Psoas muscle (tissue), 8 donors: Measurements from ENCODE around the gene PSMA4. TPM values are rescaled to one million over a fixed set of nuclear protein-coding genes. Genes with fewer than 3 reads are reported as not detected.

Experiments used
- ATAC-seq, 4 donors: fragments of 200-7000 bp; cut with Tn5 transposase; one replicate each; pipeline ENCODE4 v1.9.1; 2020; ENCODE audit warnings: moderate library complexity in 3 of 4, mild to moderate bottlenecking in 2 of 4
- DNase-seq, 2 donors: peaks; one replicate each; pipeline ENCODE4 v3.0.0-alpha.2; 2020
- H3K27ac ChIP-seq: fragments of 200-600 bp; one replicate; pipeline ENCODE4 v1.8.0; 2022
- H3K27me3 ChIP-seq, 3 donors: fragments of 200-600 bp in 1 of 3; one replicate each; pipeline versions ENCODE4 v1.6.1 to v1.8.0; 2013 to 2022; ENCODE audit warnings: low read length in 2 of 3, mild to moderate bottlenecking in 2 of 3, moderate library complexity in 1 of 3; ENCODE audit not compliant: insufficient read depth in 3 of 3
- H3K36me3 ChIP-seq, 2 donors: fragments of 200-600 bp in 1 of 2; one replicate each; pipeline versions ENCODE4 v1.6.1 to v1.8.0; 2013 to 2022; ENCODE audit warnings: low read depth in 1 of 2, mild to moderate bottlenecking in 1 of 2, moderate library complexity in 1 of 2; ENCODE audit not compliant: insufficient read depth in 1 of 2
- H3K4me1 ChIP-seq: fragments of 200-600 bp; one replicate; pipeline ENCODE4 v1.8.0; 2022
- H3K4me3 ChIP-seq: fragments of 200-600 bp; one replicate; pipeline ENCODE4 v1.8.0; 2022; ENCODE audit warnings: mild to moderate bottlenecking
- H3K9me3 ChIP-seq: fragments of 200-600 bp; one replicate; pipeline ENCODE4 v1.8.0; 2022
- WGBS, 3 donors: extraction: QIAGEN DNeasy Blood & Tissue Kit; methylation state at CpG; one replicate each; pipeline versions ENCODE4 v1.1.6 to v1.1.7; 2013; 5-methylcytosine and 5-hydroxymethylcytosine counted together
- intact Hi-C, 2 donors: fragments of 100-400 bp; cut with DNase I; formaldehyde crosslinking; loops; one replicate each; pipeline versions ENCODE4 v1.11.0 to v1.14.2; 2022
- polyA plus RNA-seq, 3 donors: library from polyadenylated mRNA; stranded (reverse); fragments of 200-250 nt; gene quantifications; one replicate each; pipeline ENCODE4 v1.2.3, GENCODE V29; 2013
- total RNA-seq, 4 donors: library from RNA; stranded (reverse); fragmentation: NEBNext Ultra II Directional in 2 of 4; extraction: Animal tissue kit (Norgen Biotek cat#: 25700) in 2 of 4; gene quantifications; one replicate each; pipeline versions ENCODE4 v1.2.1 to v1.2.4, GENCODE V29; 2021 to 2023
- TF ChIP-seq, protein P1 (sequence below): fragments of 200-600 bp; IDR thresholded peaks from one replicate; pipeline ENCODE4 v1.8.0; 2022; ENCODE audit warnings: antibody characterized with exemption
- donor health status: healthy with polysubstance abuse.
- donor health status: DM: no; HTN: no; CAD: no; lungs with moderate emphysema.
- donor health status: Bipolar disorder and iron deficiency.
- donor health status: healthy.
- donor health status: DM: yes; HTN: yes; CAD: no.
- donor health status: DM: no; HTN: no; CAD: no.
- donor health status: DM: no; HTN: no; CAD: no.
- donor health status: DM: yes; HTN: yes; CAD: no.

Gene PSMA4
- total and polyA plus RNA-seq, 7 donors = 94.3 to 487 (median 227) TPM

GRCh38 chr15:78573416-78573815 is 33.2 kb downstream of the PSMA4 start:
- Histone ChIP-seq H3K27me3 (no peaks in the 10 kb centered on the region), H3K4me3 (no peak overlapping the region), H3K36me3 (no peaks in the 10 kb centered on the region), H3K9me3 (no peaks in the 10 kb centered on the region), H3K4me1 (no peaks in the 10 kb centered on the region), H3K27ac (no peak overlapping the region)
- intact Hi-C loops = no loop called here
- DNase-seq = no peak
- TF ChIP-seq, protein P1, sequence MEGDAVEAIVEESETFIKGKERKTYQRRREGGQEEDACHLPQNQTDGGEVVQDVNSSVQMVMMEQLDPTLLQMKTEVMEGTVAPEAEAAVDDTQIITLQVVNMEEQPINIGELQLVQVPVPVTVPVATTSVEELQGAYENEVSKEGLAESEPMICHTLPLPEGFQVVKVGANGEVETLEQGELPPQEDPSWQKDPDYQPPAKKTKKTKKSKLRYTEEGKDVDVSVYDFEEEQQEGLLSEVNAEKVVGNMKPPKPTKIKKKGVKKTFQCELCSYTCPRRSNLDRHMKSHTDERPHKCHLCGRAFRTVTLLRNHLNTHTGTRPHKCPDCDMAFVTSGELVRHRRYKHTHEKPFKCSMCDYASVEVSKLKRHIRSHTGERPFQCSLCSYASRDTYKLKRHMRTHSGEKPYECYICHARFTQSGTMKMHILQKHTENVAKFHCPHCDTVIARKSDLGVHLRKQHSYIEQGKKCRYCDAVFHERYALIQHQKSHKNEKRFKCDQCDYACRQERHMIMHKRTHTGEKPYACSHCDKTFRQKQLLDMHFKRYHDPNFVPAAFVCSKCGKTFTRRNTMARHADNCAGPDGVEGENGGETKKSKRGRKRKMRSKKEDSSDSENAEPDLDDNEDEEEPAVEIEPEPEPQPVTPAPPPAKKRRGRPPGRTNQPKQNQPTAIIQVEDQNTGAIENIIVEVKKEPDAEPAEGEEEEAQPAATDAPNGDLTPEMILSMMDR = no peak
- no peak for ATAC-seq
- 45 to 69% (median 61%) methylated on average over 4 of the region's 4 CpGs for WGBS, 3 donors

DNA sequence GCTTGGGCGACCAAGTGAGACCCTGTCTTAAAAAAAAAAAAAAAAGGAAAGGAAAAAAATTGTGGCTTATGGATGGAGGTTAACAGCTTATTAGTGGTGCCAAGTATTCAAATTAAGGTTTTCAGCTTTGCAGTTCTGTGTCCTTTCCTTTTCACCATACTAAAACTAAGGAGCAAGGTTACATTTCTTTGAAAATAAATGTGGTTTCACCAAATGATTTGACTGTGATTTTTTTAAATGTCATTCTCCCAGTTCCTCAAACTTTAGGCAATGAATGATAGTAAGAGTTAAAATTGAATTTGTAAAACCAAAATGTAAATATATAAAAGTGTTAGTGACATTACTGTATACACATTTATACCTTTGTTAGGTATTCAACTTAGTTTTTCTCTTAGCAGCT is 34.7 kb downstream of the PSMA4 start:
- no peak for ATAC-seq
- Histone ChIP-seq H3K27ac (no peak overlapping the region), H3K27me3 (no peaks in the 10 kb centered on the region), H3K36me3 (no peaks in the 10 kb centered on the region), H3K4me1 (no peaks in the 10 kb centered on the region), H3K9me3 (no peaks in the 10 kb centered on the region), H3K4me3 (no peak overlapping the region)
- intact Hi-C loops = no loop called here
- TF ChIP-seq, protein P1 = no peak
- 95 to 100% (median 100%) methylated on average over 1 of the region's 1 CpG for WGBS, 3 donors
- no peak for DNase-seq

DNA sequence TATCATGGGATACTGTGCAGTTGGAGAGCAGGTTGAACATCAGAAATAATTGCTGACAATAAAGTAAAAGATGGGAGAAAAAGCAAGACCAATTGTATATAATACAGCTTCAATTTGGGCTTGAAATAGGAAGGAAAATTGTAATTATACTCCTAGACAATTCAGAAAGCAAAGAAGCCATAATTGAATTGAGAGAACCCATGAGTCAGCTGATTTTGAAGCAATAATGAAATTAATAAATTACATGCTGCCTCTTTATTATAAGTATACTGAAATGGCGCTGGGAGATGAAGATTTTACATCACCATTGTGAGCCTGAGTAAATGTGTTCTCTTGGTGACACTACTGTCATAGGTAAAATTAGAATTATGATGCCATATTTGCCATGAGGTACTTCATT is 57.3 kb downstream of the PSMA4 start:
- Histone ChIP-seq H3K36me3 (no peaks in the 10 kb centered on the region), H3K4me3 (no peak overlapping the region), H3K27me3 (no peaks in the 10 kb centered on the region), H3K9me3 (no peaks in the 10 kb centered on the region), H3K27ac (no peak overlapping the region), H3K4me1 (no peaks in the 10 kb centered on the region)
- TF ChIP-seq, protein P1 = no peak
- intact Hi-C loops = no loop called here
- DNase-seq (no peak), ATAC-seq (no peak)
- WGBS, 3 donors = 91 to 97% (median 96%) methylated on average over 1 of the region's 1 CpG

DNA sequence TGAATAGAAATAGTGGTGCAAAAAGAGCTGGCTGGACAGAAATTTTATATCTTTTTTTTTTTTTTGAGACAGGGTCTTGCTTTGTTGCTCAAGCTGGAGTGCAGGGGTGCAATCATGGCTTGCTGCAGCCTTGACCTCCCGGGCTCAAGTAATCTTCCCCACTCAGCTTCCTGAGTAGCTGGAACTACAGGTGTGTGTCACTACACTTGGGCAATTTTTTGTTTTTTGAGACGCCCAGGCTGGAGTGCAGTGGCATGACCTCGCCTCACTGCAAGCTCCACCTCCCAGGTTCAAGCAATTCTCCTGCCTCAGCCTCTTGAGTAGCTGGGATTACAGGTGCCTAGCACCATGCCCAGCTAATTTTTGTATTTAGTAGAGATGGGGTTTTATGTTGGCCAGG is 58.1 kb downstream of the PSMA4 start:
- DNase-seq = no peak
- Histone ChIP-seq H3K27me3 (no peaks in the 10 kb centered on the region), H3K27ac (no peak overlapping the region), H3K4me1 (no peaks in the 10 kb centered on the region), H3K36me3 (no peaks in the 10 kb centered on the region), H3K4me3 (no peak overlapping the region), H3K9me3 (no peaks in the 10 kb centered on the region)
- WGBS, 3 donors = 88 to 98% (median 97%) methylated on average over 3 of the region's 3 CpGs
- intact Hi-C loops = no loop called here
- TF ChIP-seq, protein P1 = no peak
- ATAC-seq = no peak

- intact Hi-C loops = no loop called here
Measured at GRCh38 chr15:78599189-78599588, 58.9 kb downstream of the PSMA4 start.

More at GRCh38 chr15:78599189-78599588, 58.9 kb downstream of the PSMA4 start:
- ATAC-seq (no peak), DNase-seq (no peak)
- TF ChIP-seq, protein P1 = no peak
- H3K36me3 ChIP-seq = no peaks in the 10 kb centered on the region
- H3K4me3 ChIP-seq = no peak overlapping the region
- no peaks in the 10 kb centered on the region for H3K9me3 ChIP-seq
- H3K27me3 ChIP-seq = no peaks in the 10 kb centered on the region
- H3K27ac ChIP-seq = no peak overlapping the region
- no peaks in the 10 kb centered on the region for H3K4me1 ChIP-seq

Other genes starting within 250 kb of the PSMA4 start
- gene SKIC8, start 240.8 kb upstream of the PSMA4 start, total RNA-seq = 10 to 100 TPM; 17.7 to 38.6 (median 30.8) TPM
- gene SKIC8, start 240.8 kb upstream of the PSMA4 start, polyA plus RNA-seq = 10 to 100 TPM; 32.9 to 48.9 (median 39.7) TPM
- gene CRABP1, start 200.1 kb upstream of the PSMA4 start, total RNA-seq = not detected
- gene CRABP1, start 200.1 kb upstream of the PSMA4 start, polyA plus RNA-seq = under 1 TPM in 1 of 3 donors, not detected in 2; 0.05 TPM
- 10 to 100 TPM; 29.2 to 46.5 (median 42.9) TPM for gene IREB2, start 102.2 kb upstream of the PSMA4 start, total RNA-seq
- gene IREB2, start 102.2 kb upstream of the PSMA4 start, polyA plus RNA-seq = 10 to 100 TPM; 11.0 to 24.6 (median 11.3) TPM
- gene HYKK, start 32.9 kb upstream of the PSMA4 start, total RNA-seq = 10 to 100 TPM in 1 of 4 donors, 1 to 10 TPM in 3; 3.1 to 10.9 (median 6.0) TPM
- gene HYKK, start 32.9 kb upstream of the PSMA4 start, polyA plus RNA-seq = 1 to 10 TPM; 1.1 to 3.4 (median 2.9) TPM
- gene CHRNA5, start 25.1 kb downstream of the PSMA4 start, total RNA-seq = 1 to 10 TPM in 3 of 4 donors, under 1 TPM in 1; 0.71 to 4.4 (median 3.8) TPM
- 1 to 10 TPM; 1.4 to 3.3 (median 2.4) TPM for gene CHRNA5, start 25.1 kb downstream of the PSMA4 start, polyA plus RNA-seq
- under 1 TPM in 2 of 4 donors, not detected in 2; 0.06 to 0.17 TPM for gene CHRNA3, start 80.6 kb downstream of the PSMA4 start, total RNA-seq
- gene CHRNA3, start 80.6 kb downstream of the PSMA4 start, polyA plus RNA-seq = under 1 TPM in 2 of 3 donors, not detected in 1; 0.01 to 0.04 TPM
- gene CHRNB4, start 100.8 kb downstream of the PSMA4 start, total RNA-seq = not detected
- not detected for gene CHRNB4, start 100.8 kb downstream of the PSMA4 start, polyA plus RNA-seq